T-helper 1 cell treated with Interleukin-12 subunit alpha and Interleukin-12 subunit beta and Interleukin-4 antibody, amounts not matched to agents 30 μg/mL and 1 μg/mL, for 36 hours (primary cell): ENCODE results near the gene WIPF1.
A peak's percentile ranks its signal among the peaks of the same experiment; 100 is the strongest.

ENCODE experiments used
- H3K27ac Mint-ChIP-seq: one replicate; pipeline ENCODE4 v1.8.0; 2021; ENCODE audit warnings: mild to moderate bottlenecking, mixed read lengths
- H3K27me3 Mint-ChIP-seq: one replicate; pipeline ENCODE4 v1.8.0; 2021; ENCODE audit warnings: low read depth, mixed read lengths
- H3K36me3 Mint-ChIP-seq: one replicate; pipeline ENCODE4 v1.8.0; 2021; ENCODE audit warnings: low read depth, mixed read lengths
- H3K4me1 Mint-ChIP-seq: one replicate; pipeline ENCODE4 v1.8.0; 2021; ENCODE audit warnings: low read depth, mixed read lengths
- H3K4me3 Mint-ChIP-seq: one replicate; pipeline ENCODE4 v1.8.0; 2021; ENCODE audit warnings: mild to moderate bottlenecking, moderate library complexity, mixed read lengths
- H3K9me3 Mint-ChIP-seq: one replicate; pipeline ENCODE4 v1.8.0; 2021; ENCODE audit warnings: mixed read lengths

WIPF1 gene

DNA sequence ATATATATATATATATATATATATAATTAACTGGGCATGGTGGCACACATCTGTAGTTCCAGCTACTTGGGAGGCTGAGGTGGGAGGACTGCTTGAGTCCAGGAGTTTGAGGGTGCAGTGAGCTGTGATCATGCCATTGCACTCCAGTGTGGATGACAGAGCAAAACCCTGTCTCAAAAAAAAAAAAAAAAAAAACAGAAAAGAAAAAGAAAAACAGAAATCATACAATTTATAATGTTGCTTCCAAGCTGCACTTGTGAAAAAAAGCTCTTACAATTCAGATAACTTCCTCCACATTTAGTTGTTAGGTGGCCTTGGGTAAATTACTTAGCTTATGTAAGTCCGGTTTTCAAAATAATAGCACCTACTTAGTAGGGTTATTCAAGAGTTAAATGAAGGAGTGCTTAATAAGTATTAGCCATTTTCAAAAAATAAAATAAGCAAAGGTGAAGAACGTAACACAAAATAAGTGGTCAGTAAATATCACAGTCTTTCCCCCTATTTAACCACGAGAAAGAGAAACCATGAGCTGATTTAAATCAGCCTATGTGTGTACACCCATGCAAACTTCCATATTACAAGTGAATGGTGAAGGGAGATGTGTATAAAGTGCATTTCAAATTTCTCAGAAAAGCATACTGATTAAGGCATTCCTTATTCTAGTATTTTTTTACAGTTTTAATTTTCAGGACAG, 2.3 kb downstream of the WIPF1 start:
- Mint-ChIP-seq H3K4me1 (peaks cover 56% of the 10 kb centered on the region), H3K27me3 (no peaks in the 10 kb centered on the region), H3K27ac (peak overlapping the region; percentile 91), H3K9me3 (no peaks in the 10 kb centered on the region), H3K36me3 (peaks cover 61% of the 10 kb centered on the region), H3K4me3 (peak overlapping the region; percentile 92)

DNA sequence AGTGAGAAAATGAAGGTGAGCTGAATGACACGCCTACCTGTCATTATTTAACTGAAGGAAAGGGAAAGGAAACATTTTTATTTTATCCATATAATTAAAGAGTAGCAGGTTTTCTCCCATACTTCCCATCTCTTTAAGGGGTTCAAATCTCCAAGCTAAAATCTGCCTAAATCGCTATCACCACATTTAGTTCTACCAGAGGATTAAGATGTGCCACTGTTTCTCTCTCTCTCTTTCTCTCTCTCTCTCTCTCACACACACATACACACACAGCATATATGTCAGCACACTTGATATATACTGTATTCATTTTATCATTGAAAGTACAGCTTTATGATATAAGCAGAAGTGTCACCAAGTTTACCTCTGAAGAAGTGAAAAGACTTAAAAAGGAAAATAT, 3.1 kb downstream of the WIPF1 start:
- Mint-ChIP-seq H3K36me3 (peaks cover 62% of the 10 kb centered on the region), H3K4me3 (peak overlapping the region; percentile 92), H3K9me3 (no peaks in the 10 kb centered on the region), H3K4me1 (peaks cover 54% of the 10 kb centered on the region), H3K27me3 (no peaks in the 10 kb centered on the region), H3K27ac (peak overlapping the region; percentile 97)

DNA sequence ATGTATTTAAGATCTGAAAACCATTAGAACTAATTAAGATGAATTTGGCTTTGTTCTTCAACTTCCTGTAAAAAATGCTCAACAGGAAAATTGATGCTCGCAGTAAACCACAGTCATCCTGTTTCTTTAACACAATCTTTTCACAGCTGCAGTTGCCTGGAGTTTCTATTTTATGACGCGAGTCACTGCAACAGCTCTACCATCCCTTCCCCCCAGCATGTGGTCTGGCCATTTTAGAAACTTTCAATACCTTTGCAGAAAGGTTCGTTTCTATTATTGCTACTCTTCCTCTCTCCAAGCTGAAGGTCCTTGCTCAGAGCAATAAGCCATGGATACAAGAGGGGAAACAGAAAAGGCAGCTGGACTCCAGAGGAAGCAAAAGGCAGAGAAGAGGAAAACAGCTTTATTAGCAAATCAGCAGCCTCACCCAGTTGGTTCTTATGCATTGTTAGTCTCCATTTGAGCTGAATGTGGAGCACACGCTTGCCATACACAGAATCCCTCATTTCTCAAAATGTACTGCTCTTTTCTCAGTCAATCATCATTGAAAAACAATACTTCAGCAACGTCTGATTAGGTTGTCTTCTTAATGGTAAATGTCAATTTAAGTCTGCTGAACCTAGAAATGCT, 3.9 kb downstream of the WIPF1 start:
- peaks cover 56% of the 10 kb centered on the region for H3K4me1 Mint-ChIP-seq
- no peaks in the 10 kb centered on the region for H3K9me3 Mint-ChIP-seq
- H3K27me3 Mint-ChIP-seq: no peaks in the 10 kb centered on the region
- H3K27ac Mint-ChIP-seq: peak overlapping the region; percentile 97
- H3K4me3 Mint-ChIP-seq: peak overlapping the region; percentile 88
- peaks cover 65% of the 10 kb centered on the region for H3K36me3 Mint-ChIP-seq

DNA sequence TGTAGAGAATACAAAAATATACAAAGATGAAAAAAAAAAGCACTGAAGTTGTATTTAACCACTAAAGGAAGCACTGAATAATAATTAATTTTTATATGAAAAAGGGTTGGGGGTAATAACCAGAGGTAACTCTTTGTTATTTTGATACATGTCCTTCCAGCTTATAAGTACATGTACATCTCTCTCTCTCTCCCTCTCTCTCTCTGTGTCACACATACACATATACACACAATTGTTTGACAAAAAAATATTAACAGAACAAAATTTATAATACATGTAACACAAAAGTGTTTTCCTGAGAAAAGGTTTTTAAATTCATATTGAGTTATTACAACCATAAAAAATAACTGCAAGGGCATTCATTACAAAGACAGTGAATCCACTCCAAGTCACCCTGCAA, 4.6 kb downstream of the WIPF1 start:
- Mint-ChIP-seq H3K27me3 (no peaks in the 10 kb centered on the region), H3K4me3 (peak overlapping the region; percentile 88), H3K36me3 (peaks cover 68% of the 10 kb centered on the region), H3K27ac (peak overlapping the region; percentile 97), H3K9me3 (no peaks in the 10 kb centered on the region), H3K4me1 (peaks cover 58% of the 10 kb centered on the region)

DNA sequence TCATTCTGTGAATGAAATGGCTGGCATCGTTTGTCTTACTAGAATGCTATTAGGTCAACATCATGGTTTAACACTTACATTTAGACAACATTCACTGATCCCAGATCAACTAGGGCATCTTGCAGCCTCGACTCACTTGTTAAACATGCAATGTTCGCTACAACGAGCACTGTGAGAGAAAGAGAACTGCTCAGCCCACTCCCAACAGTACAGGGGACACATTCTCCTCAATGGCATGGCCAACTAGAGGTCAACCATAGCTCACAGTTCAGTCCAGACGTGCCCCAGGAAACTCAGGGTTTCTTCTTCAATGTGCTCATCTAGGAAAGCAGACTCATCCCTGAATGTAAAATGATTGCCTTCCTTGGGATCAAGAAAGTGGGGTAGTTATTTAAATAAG, 5.9 kb downstream of the WIPF1 start:
- peaks cover 59% of the 10 kb centered on the region for H3K36me3 Mint-ChIP-seq
- no peaks in the 10 kb centered on the region for H3K9me3 Mint-ChIP-seq
- peaks cover 62% of the 10 kb centered on the region for H3K4me1 Mint-ChIP-seq
- no peaks in the 10 kb centered on the region for H3K27me3 Mint-ChIP-seq
- peak overlapping the region; percentile 79 for H3K27ac Mint-ChIP-seq
- peak overlapping the region; percentile 62 for H3K4me3 Mint-ChIP-seq

DNA sequence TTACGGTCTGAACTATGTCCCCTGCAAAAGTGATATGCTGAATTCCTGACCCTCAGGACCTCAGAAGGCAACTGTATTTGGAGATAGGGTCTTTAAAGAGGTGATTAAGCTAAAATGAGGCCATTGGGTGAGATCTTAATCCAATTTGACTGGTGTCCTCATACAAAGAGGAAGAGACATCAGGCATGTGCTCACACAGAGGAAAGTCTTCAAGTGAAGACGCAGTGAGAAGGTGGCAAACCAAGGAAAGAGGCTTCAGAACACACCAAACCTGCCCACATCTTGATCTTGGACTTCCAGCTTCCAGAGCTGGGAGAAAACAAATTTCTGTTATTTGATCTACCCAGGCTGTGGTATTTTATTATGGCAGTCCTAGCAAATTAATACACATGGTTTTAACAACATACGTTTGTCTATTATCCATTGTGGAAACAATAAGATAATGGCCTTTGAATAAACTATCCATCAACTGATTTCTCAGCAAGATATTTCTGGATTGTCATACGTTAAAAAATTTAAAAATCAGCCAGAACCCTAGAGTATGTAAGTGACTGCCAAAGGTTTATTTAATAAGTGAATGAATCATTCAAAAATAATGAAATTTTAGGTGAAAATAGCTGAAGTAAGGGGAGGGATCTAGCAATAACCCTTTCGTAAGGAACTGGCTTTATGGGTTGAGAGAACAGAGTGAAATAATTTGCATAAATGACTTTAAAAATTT, 6.5 kb downstream of the WIPF1 start:
- Mint-ChIP-seq H3K9me3 (no peaks in the 10 kb centered on the region), H3K27me3 (no peaks in the 10 kb centered on the region), H3K36me3 (peaks cover 56% of the 10 kb centered on the region), H3K4me3 (peak overlapping the region; percentile 62), H3K27ac (peak overlapping the region; percentile 88), H3K4me1 (peaks cover 67% of the 10 kb centered on the region)

DNA sequence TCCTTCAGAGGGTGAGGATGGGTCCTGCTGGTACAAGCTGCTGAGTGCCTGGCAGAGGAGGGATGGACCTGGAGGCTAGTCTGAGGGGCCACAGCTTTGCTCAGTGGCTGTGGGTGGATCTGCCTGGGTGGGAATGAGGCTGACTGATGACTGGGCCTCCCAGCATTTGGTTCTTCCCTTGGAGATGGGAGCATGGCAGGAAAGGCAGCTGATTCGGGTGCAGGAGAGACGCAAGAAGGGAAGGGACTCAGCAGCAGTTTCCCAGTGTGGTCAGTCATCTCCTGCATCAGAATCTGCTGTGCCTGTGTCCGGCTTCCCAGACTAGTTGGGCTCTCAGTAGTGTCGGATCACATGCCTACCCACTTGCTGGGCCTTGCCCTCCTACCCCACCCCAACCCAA, 7.3 kb downstream of the WIPF1 start:
- H3K27ac Mint-ChIP-seq: peak overlapping the region; percentile 88
- no peaks in the 10 kb centered on the region for H3K9me3 Mint-ChIP-seq
- H3K4me3 Mint-ChIP-seq: peak overlapping the region; percentile 42
- H3K27me3 Mint-ChIP-seq: no peaks in the 10 kb centered on the region
- peaks cover 70% of the 10 kb centered on the region for H3K4me1 Mint-ChIP-seq
- peaks cover 54% of the 10 kb centered on the region for H3K36me3 Mint-ChIP-seq

DNA sequence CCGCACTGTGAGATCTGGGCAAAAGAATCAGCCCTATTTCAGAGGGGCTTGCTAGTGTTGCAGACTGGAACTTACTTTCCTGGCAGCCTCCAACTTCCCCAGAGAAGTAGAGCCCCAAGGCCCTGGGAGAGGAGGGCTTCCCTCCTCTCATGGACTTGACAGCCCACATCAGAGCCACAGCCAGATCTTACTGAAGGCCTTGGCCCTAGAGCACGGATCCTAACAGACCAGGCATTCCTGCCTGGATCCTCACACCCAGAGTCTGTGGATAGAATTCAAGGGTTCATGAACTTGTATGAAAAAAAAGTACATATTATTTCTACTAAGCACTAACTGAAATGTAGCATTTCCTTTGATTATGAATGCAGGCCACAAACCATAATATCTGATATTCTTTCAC, 8.3 kb downstream of the WIPF1 start:
- no peaks in the 10 kb centered on the region for H3K27me3 Mint-ChIP-seq
- H3K27ac Mint-ChIP-seq: peak overlapping the region; percentile 79
- H3K4me1 Mint-ChIP-seq: peaks cover 76% of the 10 kb centered on the region
- no peaks in the 10 kb centered on the region for H3K9me3 Mint-ChIP-seq
- H3K4me3 Mint-ChIP-seq: no peak overlapping the region
- peaks cover 54% of the 10 kb centered on the region for H3K36me3 Mint-ChIP-seq

DNA sequence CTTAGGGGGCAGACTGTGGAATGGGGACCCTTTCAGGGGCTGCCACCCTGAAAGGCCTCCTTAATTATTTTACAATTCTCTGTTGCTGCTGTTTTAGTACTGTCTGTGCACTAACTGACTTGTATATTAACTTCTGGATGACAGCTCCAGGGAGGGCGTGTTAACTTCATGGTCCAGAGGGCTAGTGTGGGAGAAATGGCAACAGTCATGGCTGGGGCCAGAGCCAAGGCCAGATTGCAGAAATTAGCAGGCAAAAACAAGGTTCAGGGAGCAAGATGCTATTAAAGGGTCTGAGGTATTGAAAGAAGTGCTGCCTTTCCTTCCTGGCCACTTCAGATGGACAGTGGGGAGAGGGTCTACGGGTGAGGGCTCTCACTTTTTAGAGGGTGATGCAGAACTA, 9.1 kb downstream of the WIPF1 start:
- H3K9me3 Mint-ChIP-seq: no peaks in the 10 kb centered on the region
- no peaks in the 10 kb centered on the region for H3K27me3 Mint-ChIP-seq
- peak overlapping the region; percentile 79 for H3K27ac Mint-ChIP-seq
- peaks cover 74% of the 10 kb centered on the region for H3K4me1 Mint-ChIP-seq
- H3K36me3 Mint-ChIP-seq: peaks cover 51% of the 10 kb centered on the region
- H3K4me3 Mint-ChIP-seq: peak overlapping the region; percentile 42

DNA sequence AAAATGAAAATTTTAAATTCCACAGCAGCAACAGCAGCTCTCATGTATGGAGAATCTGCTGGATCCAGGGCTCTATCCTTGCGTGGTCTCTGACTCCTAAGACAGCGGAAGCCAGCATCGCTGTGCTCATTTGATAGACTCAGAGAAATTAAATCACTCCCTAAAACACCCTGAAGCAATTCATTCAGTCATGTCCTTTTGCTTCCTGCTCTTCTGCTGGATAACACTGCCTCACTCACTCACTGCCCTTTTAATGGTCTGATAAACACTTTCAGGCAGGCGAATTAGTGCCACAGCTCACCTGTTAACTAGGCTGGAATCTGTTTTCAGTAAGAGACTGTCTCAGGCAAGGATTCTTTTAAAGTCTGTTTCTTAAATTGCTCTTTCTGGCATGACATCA, 10.0 kb downstream of the WIPF1 start:
- H3K4me3 Mint-ChIP-seq: no peak overlapping the region
- H3K9me3 Mint-ChIP-seq: no peaks in the 10 kb centered on the region
- H3K36me3 Mint-ChIP-seq: peaks cover 53% of the 10 kb centered on the region
- H3K27me3 Mint-ChIP-seq: no peaks in the 10 kb centered on the region
- peak overlapping the region; percentile 32 for H3K27ac Mint-ChIP-seq
- peaks cover 76% of the 10 kb centered on the region for H3K4me1 Mint-ChIP-seq

DNA sequence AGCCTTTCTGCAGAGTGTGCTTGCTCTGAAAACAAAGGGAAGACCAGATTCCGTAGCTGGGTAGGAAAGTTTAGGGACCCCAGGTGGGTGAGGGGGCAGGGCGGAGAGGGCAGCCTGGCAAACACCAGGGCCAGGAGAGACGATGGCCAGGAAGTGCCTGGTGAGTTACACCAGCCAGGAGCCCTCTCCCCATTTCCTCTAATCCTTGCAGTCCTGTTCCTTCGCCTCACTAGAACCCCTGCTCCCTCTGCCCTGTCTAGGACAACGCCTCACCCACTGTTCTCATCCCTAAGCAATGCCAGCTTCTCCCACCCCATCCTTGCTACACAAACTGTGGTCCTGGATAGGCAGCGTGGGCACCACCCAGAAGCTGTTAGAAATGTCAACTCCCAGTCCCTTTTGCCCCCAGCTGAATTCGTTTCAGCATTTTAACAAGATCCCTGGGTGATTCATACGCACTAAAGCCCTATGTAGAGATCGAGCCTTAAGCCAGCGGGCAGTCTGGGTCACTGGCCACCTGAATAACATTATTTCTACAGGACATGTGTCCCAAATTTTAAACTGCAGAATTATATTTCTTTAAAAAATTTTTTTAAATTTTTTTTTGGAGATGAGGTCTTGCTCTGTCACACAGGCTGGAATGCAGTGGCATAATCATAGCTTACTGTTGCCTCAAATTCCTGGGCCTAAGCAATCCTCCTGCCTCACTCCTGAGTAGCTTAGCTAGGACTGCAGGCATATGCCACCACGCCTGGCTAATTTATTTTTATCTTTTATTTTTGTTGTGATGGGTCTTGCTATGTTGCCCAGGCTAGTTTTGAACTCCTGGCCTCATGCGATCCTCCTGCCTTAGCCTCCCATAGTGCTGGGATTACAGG, 10.9 kb downstream of the WIPF1 start:
- Mint-ChIP-seq H3K27me3 (no peaks in the 10 kb centered on the region), H3K36me3 (peaks cover 52% of the 10 kb centered on the region), H3K4me3 (no peak overlapping the region), H3K9me3 (no peaks in the 10 kb centered on the region), H3K4me1 (peaks cover 78% of the 10 kb centered on the region), H3K27ac (peak overlapping the region; percentile 46)

DNA sequence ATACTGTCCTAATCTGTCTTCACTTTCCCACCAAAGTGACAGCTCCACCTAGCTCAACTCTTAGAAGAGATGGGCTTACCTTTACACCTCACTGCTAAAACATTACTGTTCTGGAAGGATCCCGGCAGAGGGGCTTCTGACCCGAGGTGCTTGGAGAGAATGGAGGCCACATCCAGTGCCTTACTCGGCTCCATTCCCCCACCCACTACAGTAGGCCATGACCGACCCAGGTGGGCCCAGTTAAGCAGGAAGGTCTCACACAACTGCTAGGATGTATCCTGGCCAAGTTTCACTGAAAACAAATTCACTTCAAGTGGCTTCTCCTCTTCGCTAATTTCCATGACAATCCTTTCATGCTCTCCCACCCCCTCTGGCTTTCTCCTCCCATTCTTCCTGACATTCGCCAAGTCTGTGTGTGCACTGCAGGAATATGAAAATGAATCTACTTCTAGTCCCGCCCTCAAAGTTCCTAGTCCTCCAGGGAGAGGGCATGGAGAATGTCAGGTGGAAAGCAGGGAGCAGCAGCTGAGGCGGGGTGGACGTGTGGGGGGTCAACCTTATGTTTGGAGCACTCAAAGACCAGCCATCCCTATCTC, 11.8 kb downstream of the WIPF1 start:
- Mint-ChIP-seq H3K36me3 (peaks cover 51% of the 10 kb centered on the region), H3K27ac (peak overlapping the region; percentile 68), H3K4me1 (peaks cover 73% of the 10 kb centered on the region), H3K4me3 (no peak overlapping the region), H3K27me3 (no peaks in the 10 kb centered on the region), H3K9me3 (no peaks in the 10 kb centered on the region)

DNA sequence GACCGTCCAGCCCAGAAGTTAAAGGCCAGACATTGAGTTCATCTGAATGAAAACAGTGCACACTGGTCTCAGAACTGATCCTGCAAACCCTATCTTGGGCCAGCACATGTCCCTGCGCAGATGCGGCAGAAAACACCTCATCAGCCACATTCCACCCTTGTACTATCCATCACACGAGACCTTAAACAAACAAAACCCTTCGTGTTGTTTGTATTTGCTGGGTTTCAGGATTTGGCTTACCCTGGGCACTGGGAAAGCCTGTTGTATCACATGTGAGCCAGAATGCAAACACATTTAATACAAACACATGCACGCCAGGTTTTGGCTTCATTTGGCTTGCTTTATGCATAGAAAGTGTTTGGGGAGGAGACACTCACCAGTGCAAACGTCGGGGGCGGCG, 12.5 kb downstream of the WIPF1 start:
- no peak overlapping the region for H3K27ac Mint-ChIP-seq
- H3K9me3 Mint-ChIP-seq: no peaks in the 10 kb centered on the region
- no peaks in the 10 kb centered on the region for H3K27me3 Mint-ChIP-seq
- no peak overlapping the region for H3K4me3 Mint-ChIP-seq
- H3K4me1 Mint-ChIP-seq: peaks cover 71% of the 10 kb centered on the region
- peaks cover 54% of the 10 kb centered on the region for H3K36me3 Mint-ChIP-seq

DNA sequence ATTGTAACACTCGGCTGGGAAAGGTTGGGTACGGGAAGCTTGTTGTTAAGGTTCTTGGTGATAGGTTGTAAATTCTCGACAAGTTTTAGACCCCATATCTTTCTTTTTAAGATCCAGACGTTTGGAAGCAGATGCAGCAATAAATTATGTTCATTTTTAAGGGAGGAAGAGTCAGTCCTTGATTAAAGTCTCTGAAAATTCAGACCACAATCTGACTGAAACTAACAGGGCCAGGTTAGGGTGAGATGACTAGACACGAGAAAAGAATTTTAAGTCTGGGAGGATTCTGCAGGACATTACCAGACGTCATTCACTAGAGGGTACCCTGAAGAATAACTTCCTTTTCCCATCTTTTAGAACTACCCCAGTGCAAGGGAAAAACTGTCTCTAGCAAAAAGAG, 16.1 kb downstream of the WIPF1 start:
- Mint-ChIP-seq H3K9me3 (no peaks in the 10 kb centered on the region), H3K36me3 (peaks cover 57% of the 10 kb centered on the region), H3K27ac (peak overlapping the region; percentile 28), H3K27me3 (no peaks in the 10 kb centered on the region), H3K4me1 (peaks cover 56% of the 10 kb centered on the region), H3K4me3 (no peak overlapping the region)
